HG03097 (cell line): ENCODE measurements around the gene PANX1.

Experiments
- ATAC-seq: cut with Tn5 transposase; IDR thresholded peaks from one replicate; pipeline ENCODE4 v1.9.1; 2021; ENCODE audit not compliant: unreplicated experiment, low FRiP score

Gene PANX1

GRCh38 chr11:94128291-94128745 is 323 bp upstream of the PANX1 start:
- peak; percentile 26 for ATAC-seq

GRCh38 chr11:94129512-94130297 is 1.1 kb downstream of the PANX1 start:
- ATAC-seq: no peak

- ATAC-seq: no peak
Measured at GRCh38 chr11:94130298-94131046, 1.8 kb downstream of the PANX1 start.

- no peak for ATAC-seq
Measured at GRCh38 chr11:94131047-94131717, 2.5 kb downstream of the PANX1 start.

- ATAC-seq: no peak
Measured at GRCh38 chr11:94131718-94132115, 3.1 kb downstream of the PANX1 start.

- ATAC-seq: no peak
Measured at GRCh38 chr11:94132152-94132558, 3.5 kb downstream of the PANX1 start.

GRCh38 chr11:94132823-94133408 is 4.3 kb downstream of the PANX1 start:
- no peak for ATAC-seq

- no peak for ATAC-seq
Measured at GRCh38 chr11:94133752-94134151, 5.1 kb downstream of the PANX1 start.

- ATAC-seq: no peak
Measured at GRCh38 chr11:94134651-94135512, 6.2 kb downstream of the PANX1 start.

- ATAC-seq: no peak
Measured at GRCh38 chr11:94139416-94139815, 10.8 kb downstream of the PANX1 start.

GRCh38 chr11:94140154-94140655 is 11.6 kb downstream of the PANX1 start:
- no peak for ATAC-seq

GRCh38 chr11:94141511-94142307 is 13.1 kb downstream of the PANX1 start:
- no peak for ATAC-seq

- ATAC-seq: no peak
Measured at GRCh38 chr11:94142308-94143281, 14.0 kb downstream of the PANX1 start.

- no peak for ATAC-seq
Measured at GRCh38 chr11:94144216-94144615, 15.6 kb downstream of the PANX1 start.

- no peak for ATAC-seq
Measured at GRCh38 chr11:94144664-94145063, 16.0 kb downstream of the PANX1 start.

GRCh38 chr11:94145431-94145830 is 16.8 kb downstream of the PANX1 start:
- no peak for ATAC-seq

GRCh38 chr11:94145916-94146315 is 17.3 kb downstream of the PANX1 start:
- ATAC-seq: no peak

- no peak for ATAC-seq
Measured at GRCh38 chr11:94147433-94147845, 18.8 kb downstream of the PANX1 start.
